PFSK-1 (cell line): ENCODE data around the gene NRDE2.

Source experiments
- FOXP2 ChIP-seq: optimal IDR thresholded peaks from 2 replicates; pipeline ENCODE3; 2011; ENCODE audit warnings: borderline replicate concordance, control low read depth, inconsistent platforms; ENCODE audit not compliant: insufficient read depth; ENCODE audit errors: extremely low read length, extremely low read depth
- POLR2AphosphoS5 ChIP-seq: IDR thresholded peaks from 2 replicates; pipeline ENCODE4 v1.6.1; 2012; ENCODE audit warnings: low read depth, mild to moderate bottlenecking, control low read depth, low read length, moderate library complexity
- REST ChIP-seq, 2 experiments: IDR thresholded peaks; 2 replicates each; pipeline versions ENCODE4 v1.6.1 to v1.8.0; 2011 to 2012; ENCODE audit warnings: low read depth in 2 of 2, low read length in 2 of 2, control low read depth in 1 of 2, inconsistent platforms in 1 of 2, mild to moderate bottlenecking in 1 of 2, moderate library complexity in 1 of 2; ENCODE audit not compliant: insufficient read depth in 1 of 2
- SIN3A ChIP-seq: IDR thresholded peaks from 2 replicates; pipeline ENCODE4 v1.6.1; 2012; ENCODE audit warnings: mild to moderate bottlenecking, low read length, moderate library complexity, borderline replicate concordance; ENCODE audit not compliant: insufficient read depth
- TAF1 ChIP-seq: IDR thresholded peaks from 2 replicates; pipeline ENCODE4 v1.6.1; 2012; ENCODE audit warnings: low read length, control low read depth, borderline replicate concordance; ENCODE audit not compliant: insufficient read depth

NRDE2 gene

GRCh38 chr14:90349739-90350138, 18.0 kb upstream of the NRDE2 start:
- TF ChIP-seq SIN3A (no peak), POLR2AphosphoS5 (no peak), REST (IDR thresholded peaks at IDR 0.05; ENCODE audit: insufficient read depth in 1 of 2, low read depth in 2 of 2, low read length in 2 of 2) (no peak), TAF1 (no peak)

GRCh38 chr14:90348270-90348669, 16.5 kb upstream of the NRDE2 start:
- no peak for TF ChIP-seq POLR2AphosphoS5
- TF ChIP-seq FOXP2 = no peak

GRCh38 chr14:90345239-90345557, 13.5 kb upstream of the NRDE2 start:
- no peak for TF ChIP-seq TAF1

- TF ChIP-seq POLR2AphosphoS5 (no peak), FOXP2 (no peak)
These were observed 12.8 kb upstream of the NRDE2 start for GRCh38 chr14:90344331-90345238.

- TF ChIP-seq SIN3A = no peak
- TF ChIP-seq FOXP2 = no peak
- no peak for TF ChIP-seq REST (IDR thresholded peaks at IDR 0.05; ENCODE audit: insufficient read depth in 1 of 2, low read depth in 2 of 2, low read length in 2 of 2)
- no peak for TF ChIP-seq TAF1
- no peak for TF ChIP-seq POLR2AphosphoS5
These were observed 10.6 kb upstream of the NRDE2 start for GRCh38 chr14:90342327-90342726.

GRCh38 chr14:90341784-90342183, 10.0 kb upstream of the NRDE2 start:
- TF ChIP-seq POLR2AphosphoS5 = no peak
- no peak for TF ChIP-seq REST (IDR thresholded peaks at IDR 0.05; ENCODE audit: insufficient read depth in 1 of 2, low read depth in 2 of 2, low read length in 2 of 2)
- no peak for TF ChIP-seq TAF1
- TF ChIP-seq SIN3A = no peak
- TF ChIP-seq FOXP2 = no peak

- TF ChIP-seq REST (IDR thresholded peaks at IDR 0.05; ENCODE audit: insufficient read depth in 1 of 2, low read depth in 2 of 2, low read length in 2 of 2) = no peak
- TF ChIP-seq FOXP2 = no peak
These were observed 5.2 kb upstream of the NRDE2 start for GRCh38 chr14:90336985-90337384.
